ES-I3 (cell line): ENCODE data around the gene B9D2.

Experiments used
- H3K36me3 ChIP-seq: 2 replicates; pipeline ENCODE4 v1.6.1; 2013; ENCODE audit warnings: mild to moderate bottlenecking, low read length, control low read depth, moderate library complexity; ENCODE audit not compliant: insufficient read depth
- H3K4me1 ChIP-seq: 2 replicates; pipeline ENCODE4 v1.6.1; 2013; ENCODE audit warnings: mild to moderate bottlenecking, control low read depth, low read length; ENCODE audit not compliant: insufficient read depth
- H3K9ac ChIP-seq: 2 replicates; pipeline ENCODE4 v1.6.1; 2013; ENCODE audit warnings: low read depth, mild to moderate bottlenecking, low read length, moderate library complexity
- H3K9me3 ChIP-seq: 2 replicates; pipeline ENCODE4 v1.6.1; 2013; ENCODE audit warnings: mild to moderate bottlenecking, low read length, moderate library complexity; ENCODE audit not compliant: control insufficient read depth, insufficient read depth

B9D2 gene

GRCh38 chr19:41323430-41324125 lies 40.4 kb downstream of the B9D2 start:
- H3K4me1 ChIP-seq = peaks cover 55% of the 10 kb centered on the region

GRCh38 chr19:41323023-41323422 lies 40.9 kb downstream of the B9D2 start:
- no peaks in the 10 kb centered on the region for H3K9me3 ChIP-seq
- H3K4me1 ChIP-seq = peaks cover 50% of the 10 kb centered on the region
- no peaks in the 10 kb centered on the region for H3K36me3 ChIP-seq
- no peak overlapping the region for H3K9ac ChIP-seq

More at GRCh38 chr19:41323430-41324125, 40.4 kb downstream of the B9D2 start:
- Histone ChIP-seq H3K9ac (no peak overlapping the region), H3K9me3 (no peaks in the 10 kb centered on the region), H3K36me3 (no peaks in the 10 kb centered on the region)

- no peak overlapping the region for H3K9ac ChIP-seq
Observed at GRCh38 chr19:41322451-41322850, 41.5 kb downstream of the B9D2 start.

GRCh38 chr19:41321600-41322270 lies 42.2 kb downstream of the B9D2 start:
- Histone ChIP-seq H3K36me3 (peaks cover 7% of the 10 kb centered on the region), H3K4me1 (peaks cover 41% of the 10 kb centered on the region), H3K9ac (no peak overlapping the region), H3K9me3 (no peaks in the 10 kb centered on the region)

More at GRCh38 chr19:41322451-41322850, 41.5 kb downstream of the B9D2 start:
- H3K4me1 ChIP-seq = peaks cover 47% of the 10 kb centered on the region
- H3K36me3 ChIP-seq = no peaks in the 10 kb centered on the region
- H3K9me3 ChIP-seq = no peaks in the 10 kb centered on the region

- H3K9me3 ChIP-seq = no peaks in the 10 kb centered on the region
- H3K4me1 ChIP-seq = peaks cover 38% of the 10 kb centered on the region
- H3K36me3 ChIP-seq = peaks cover 7% of the 10 kb centered on the region
- no peak overlapping the region for H3K9ac ChIP-seq
Observed at GRCh38 chr19:41321204-41321599, 42.7 kb downstream of the B9D2 start.

GRCh38 chr19:41320568-41320967 lies 43.4 kb downstream of the B9D2 start:
- H3K4me1 ChIP-seq = peaks cover 35% of the 10 kb centered on the region
- H3K9ac ChIP-seq = no peak overlapping the region
- H3K36me3 ChIP-seq = peaks cover 7% of the 10 kb centered on the region
- H3K9me3 ChIP-seq = no peaks in the 10 kb centered on the region

GRCh38 chr19:41320185-41320518 lies 43.8 kb downstream of the B9D2 start:
- Histone ChIP-seq H3K9me3 (no peaks in the 10 kb centered on the region), H3K9ac (no peak overlapping the region), H3K36me3 (peaks cover 7% of the 10 kb centered on the region), H3K4me1 (peaks cover 35% of the 10 kb centered on the region)

GRCh38 chr19:41319500-41320184 lies 44.3 kb downstream of the B9D2 start:
- no peaks in the 10 kb centered on the region for H3K9me3 ChIP-seq
- no peak overlapping the region for H3K9ac ChIP-seq
- peaks cover 33% of the 10 kb centered on the region for H3K4me1 ChIP-seq
- H3K36me3 ChIP-seq = peaks cover 7% of the 10 kb centered on the region

- no peaks in the 10 kb centered on the region for H3K9me3 ChIP-seq
- H3K9ac ChIP-seq = no peak overlapping the region
- H3K4me1 ChIP-seq = peaks cover 26% of the 10 kb centered on the region
- peaks cover 7% of the 10 kb centered on the region for H3K36me3 ChIP-seq
Observed at GRCh38 chr19:41318696-41319499, 45.1 kb downstream of the B9D2 start.

GRCh38 chr19:41316306-41316920 lies 47.5 kb downstream of the B9D2 start:
- H3K9me3 ChIP-seq = no peaks in the 10 kb centered on the region
- H3K36me3 ChIP-seq = peaks cover 10% of the 10 kb centered on the region
- no peak overlapping the region for H3K9ac ChIP-seq

GRCh38 chr19:41311613-41312012 lies 52.3 kb downstream of the B9D2 start:
- Histone ChIP-seq H3K36me3 (0 out of 2 replicates have a peak, but pooled peaks cover 5% of the 10 kb centered on the region), H3K9me3 (no peaks in the 10 kb centered on the region), H3K9ac (no peak overlapping the region), H3K4me1 (peaks cover 8% of the 10 kb centered on the region; the same call in 1 of the 2 replicates)

More at GRCh38 chr19:41316306-41316920, 47.5 kb downstream of the B9D2 start:
- H3K4me1 ChIP-seq = peaks cover 3% of the 10 kb centered on the region; the same call in 1 of the 2 replicates

- peaks cover 8% of the 10 kb centered on the region; the same call in 1 of the 2 replicates for H3K4me1 ChIP-seq
- no peaks in the 10 kb centered on the region for H3K9me3 ChIP-seq
- H3K9ac ChIP-seq = peak overlapping the region; percentile 67; the same call in 1 of the 2 replicates
- H3K36me3 ChIP-seq = 0 out of 2 replicates have a peak, but pooled peaks cover 6% of the 10 kb centered on the region
Observed at GRCh38 chr19:41311072-41311471, 52.9 kb downstream of the B9D2 start.

- Histone ChIP-seq H3K4me1 (peaks cover 8% of the 10 kb centered on the region; the same call in 1 of the 2 replicates), H3K9ac (peak within 1 kb of the TSS; percentile 67), H3K9me3 (no peaks in the 10 kb centered on the region), H3K36me3 (peaks cover 8% of the 10 kb centered on the region; the same call in 1 of the 2 replicates)
Observed at GRCh38 chr19:41310033-41310831, 53.7 kb downstream of the B9D2 start, which contains the start of gene CCDC97. TSS of gene CCDC97 (plus strand) at chr19:41310172. CDS start at chr19:41310311, 139 bp downstream.
